NCI-H1105 treated with DMSO at 0.1 percent for 48 hours (cell line): Measurements from ENCODE around the gene MARCHF5.
"Not testable (repeated sequence)": the region's sequence is repeated elsewhere in the genome, so short reads cannot be mapped to it uniquely, and the experiment has no call there.

Experiments used
- DNase-seq: peaks from one replicate; lab custom pipeline; 2025; lab: John Stamatoyannopoulos, UW

Gene MARCHF5

DNA sequence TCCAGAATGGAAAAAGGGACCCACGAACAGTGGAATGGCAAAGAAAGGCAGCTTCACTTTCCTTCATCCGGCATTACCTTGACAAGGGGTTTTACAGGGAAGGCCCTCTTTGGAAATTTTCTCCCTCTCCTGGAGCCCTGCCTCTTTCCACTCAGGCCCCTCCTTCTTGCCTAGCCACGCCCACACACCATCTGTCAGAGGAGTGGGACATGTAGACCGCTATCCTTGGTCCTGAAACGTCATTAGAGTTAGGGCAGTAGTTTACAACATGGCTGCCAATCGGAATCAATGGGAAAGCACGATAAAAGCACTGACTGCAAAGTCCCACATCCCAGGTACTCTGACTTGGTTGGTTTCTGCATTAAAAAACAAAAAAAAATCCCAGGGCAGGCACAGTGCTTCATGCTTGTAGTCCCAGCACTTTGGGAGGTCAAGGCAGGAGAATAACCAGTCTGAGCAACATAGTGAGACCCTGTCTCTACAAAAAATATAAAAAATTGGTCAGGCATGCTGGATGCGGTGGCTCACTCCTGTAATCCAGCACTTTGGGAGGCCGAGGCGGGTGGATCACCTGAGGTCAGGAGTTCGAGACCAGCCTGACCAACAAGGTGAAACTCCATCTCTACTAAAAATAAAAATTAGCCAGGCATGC, 96.4 kb downstream of the MARCHF5 start:
- no peak for DNase-seq

- not testable (repeated sequence) for DNase-seq
Observed at GRCh38 chr10:92393173-92393572, 102.2 kb downstream of the MARCHF5 start.

GRCh38 chr10:92395271-92395670, 104.3 kb downstream of the MARCHF5 start:
- no peak for DNase-seq

DNA sequence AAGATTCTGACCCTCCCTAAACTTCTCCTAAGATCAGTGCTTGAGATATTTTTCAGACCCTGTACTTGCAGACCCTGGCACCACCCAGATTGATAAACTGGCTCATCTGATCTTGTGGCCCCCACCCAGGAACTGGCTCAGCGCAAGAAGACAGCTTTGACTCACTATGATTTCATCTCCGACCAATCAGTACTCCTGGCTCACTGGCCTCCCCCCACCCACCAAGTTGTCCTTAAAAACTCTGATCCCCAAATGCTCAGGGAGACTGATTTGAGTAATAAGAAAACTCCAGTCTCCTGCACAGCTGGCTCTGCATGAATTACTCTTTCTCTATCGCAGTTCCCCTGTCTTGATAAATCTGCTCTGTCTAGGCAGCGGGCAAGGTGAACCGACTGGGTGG, 111.3 kb downstream of the MARCHF5 start:
- not testable (repeated sequence) for DNase-seq
